Activated CD8-positive, alpha-beta memory T cell treated with anti-CD3 and anti-CD28 coated beads, Interleukin-2, amount 50 U/mL, for 4 hours (primary cell): ENCODE results near the gene MAP3K1.

ENCODE experiments used
- DNase-seq: peaks from one replicate; pipeline ENCODE4 v3.0.0-alpha.2; 2020

MAP3K1 gene

GRCh38 chr5:56850423-56850822, 35.1 kb downstream of the MAP3K1 start:
- DNase-seq: no peak

DNA sequence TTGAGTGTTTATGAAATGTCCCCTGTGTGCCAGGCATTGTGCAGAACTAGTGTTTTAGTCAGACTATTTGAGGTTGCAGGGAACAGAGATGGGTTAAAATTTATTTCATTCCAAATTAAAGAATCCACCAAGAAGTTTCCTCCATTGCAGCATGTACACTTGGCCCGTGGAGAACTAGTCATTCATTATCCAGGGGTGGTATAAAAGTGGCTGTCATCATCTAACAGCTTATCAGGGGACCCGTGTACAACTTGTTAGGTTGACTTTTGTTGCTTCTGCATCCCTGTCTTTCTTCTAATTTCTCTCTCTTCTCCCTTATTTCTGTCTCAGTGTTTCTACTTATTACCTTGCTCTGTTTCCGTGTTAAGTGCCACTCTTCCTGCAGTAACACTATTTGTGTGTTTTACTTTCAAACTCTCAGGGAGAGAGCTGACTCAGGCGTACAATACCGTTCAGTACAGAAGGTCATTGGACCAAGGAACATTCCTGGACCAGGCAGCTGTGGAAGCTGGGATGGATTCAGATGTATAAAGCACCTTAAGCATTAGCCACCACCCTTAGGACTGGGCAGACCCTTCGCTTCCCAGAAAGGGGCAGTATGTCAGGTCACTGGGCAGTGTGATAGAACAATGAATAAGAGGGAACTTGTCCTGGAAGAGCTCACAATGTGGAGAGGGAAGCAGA, 36.1 kb downstream of the MAP3K1 start:
- no peak for DNase-seq

DNA sequence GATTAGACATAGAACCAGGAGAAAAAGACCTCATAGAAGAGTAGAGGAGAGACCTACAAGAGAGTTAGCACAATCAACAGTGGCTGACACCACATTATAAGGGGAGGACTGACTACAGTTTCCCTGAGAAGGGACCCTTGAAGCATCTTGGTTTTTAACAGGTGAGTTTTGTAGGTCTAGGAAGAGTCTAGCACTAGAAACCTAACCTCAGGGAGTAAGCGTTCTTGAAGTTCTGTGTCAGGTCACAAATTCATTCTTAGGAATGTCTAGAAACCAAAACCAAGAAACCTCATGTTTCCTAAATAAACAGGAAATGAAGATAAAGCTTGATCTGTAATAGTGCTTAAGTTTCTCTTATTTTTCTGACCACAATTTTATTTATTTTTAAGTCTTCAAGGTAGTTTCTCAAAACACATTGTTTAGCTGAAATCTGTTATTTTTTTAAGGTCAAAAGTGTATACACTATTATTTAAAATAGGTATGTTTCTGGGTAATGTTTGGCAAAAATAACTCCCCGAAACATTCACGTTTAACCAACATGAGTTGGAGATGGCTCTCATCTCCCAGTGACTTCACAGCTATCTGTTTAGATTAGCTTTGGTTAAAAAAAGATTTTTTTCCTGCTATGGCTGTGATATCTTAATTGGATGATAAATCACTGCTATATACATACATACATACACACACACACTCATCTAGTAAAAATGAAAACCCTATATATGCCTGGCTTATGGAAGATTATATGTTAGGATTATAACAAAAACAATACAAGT, 37.1 kb downstream of the MAP3K1 start:
- DNase-seq: no peak

GRCh38 chr5:56853698-56854097, 38.3 kb downstream of the MAP3K1 start:
- DNase-seq: no peak

- no peak for DNase-seq
Measured at GRCh38 chr5:56854920-56855319, 39.6 kb downstream of the MAP3K1 start.

DNA sequence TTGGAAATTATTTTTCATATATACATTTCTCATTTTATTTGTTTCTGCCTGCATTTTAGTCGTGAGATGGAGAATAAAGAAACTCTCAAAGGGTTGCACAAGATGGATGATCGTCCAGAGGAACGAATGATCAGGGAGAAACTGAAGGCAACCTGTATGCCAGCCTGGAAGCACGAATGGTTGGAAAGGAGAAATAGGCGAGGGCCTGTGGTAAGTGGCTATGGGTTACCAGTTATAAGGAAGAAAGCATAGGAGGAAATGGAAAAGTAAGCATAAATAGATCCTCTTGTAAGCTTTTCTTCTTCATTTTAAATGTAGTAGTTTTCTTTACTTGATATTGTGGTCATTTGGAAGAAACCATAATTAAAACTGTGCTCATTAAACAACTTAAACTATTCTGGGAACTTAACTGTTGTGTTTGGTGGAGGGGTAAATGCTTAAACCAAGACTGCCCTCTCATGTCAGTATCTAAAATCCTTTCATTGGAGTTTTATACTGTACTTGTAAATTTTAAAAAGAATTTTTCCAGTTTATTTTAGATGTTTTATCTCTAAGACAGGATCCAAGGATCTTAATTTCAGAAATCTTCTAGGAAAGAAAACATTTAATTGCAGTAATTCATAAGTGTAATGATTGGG, 41.3 kb downstream of the MAP3K1 start:
- no peak for DNase-seq

- no peak for DNase-seq
Measured at GRCh38 chr5:56858777-56859442, 43.6 kb downstream of the MAP3K1 start.

DNA sequence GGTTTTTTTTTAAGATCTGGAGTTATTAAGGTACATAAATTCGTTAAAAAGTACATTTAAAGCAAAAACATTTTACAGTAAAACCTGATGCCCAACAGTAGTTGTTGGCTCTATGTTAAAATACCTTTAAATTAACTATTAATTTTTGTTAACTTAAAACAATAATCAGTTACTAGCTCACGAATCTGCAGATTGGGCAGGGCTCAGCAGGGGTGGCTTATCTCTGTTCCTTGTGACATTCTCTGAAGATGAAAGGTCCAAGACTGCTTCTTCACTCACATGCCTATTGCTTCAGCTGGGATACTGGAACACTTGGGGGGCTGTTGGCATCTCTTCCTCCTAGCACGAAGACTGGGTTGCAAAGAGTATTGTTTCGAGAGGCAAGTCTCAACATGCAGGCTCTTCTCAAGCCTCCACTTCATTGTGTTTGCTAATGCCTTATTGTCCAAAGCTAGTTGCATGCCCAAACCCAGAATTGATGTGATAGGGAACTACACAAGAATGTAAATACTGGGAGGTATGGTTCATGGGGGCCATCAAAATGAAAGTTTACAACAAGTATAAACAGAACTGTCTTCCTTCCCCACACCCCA, 46.6 kb downstream of the MAP3K1 start:
- DNase-seq: no peak

DNA sequence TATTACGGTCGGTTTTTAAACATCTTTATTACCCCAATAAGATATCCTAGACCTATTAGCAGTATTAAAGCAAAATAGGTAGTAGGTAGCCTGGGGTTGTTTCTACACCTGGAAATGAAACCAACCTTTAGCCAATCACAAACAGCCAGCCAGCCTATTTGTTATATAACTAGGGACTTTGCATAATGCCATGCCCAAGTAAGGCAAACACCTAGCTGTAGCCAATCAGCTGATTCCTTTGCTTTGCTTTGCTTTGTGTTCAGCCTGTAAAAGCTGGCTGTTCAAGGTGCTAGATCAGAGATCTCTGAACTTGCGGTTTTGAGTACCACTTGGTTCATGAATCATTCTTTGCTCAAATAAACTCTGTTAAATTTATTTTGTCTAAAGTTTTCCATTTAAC, 47.6 kb downstream of the MAP3K1 start:
- DNase-seq: no peak

GRCh38 chr5:56871777-56872176, 56.4 kb downstream of the MAP3K1 start:
- DNase-seq: no peak

GRCh38 chr5:56873056-56873455, 57.7 kb downstream of the MAP3K1 start:
- no peak for DNase-seq

DNA sequence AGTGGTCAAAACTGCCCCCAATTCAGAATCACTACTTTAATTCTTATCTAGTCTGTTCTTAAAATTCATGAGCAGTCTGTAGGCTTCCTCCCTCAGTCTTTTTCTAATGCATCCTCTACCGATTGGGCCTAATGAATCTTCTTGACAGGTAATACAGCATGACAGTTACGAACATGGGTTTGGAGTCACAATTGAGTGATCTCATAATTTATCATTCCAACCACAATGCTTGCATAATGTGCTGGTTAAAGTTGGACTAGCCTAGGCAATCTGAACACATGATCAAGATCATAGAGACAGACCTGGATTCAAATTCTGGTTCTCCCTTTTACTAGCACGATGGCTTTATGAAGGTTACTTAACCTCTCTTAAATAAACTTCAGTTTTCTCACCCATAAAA, 61.0 kb downstream of the MAP3K1 start:
- no peak for DNase-seq

- no peak for DNase-seq
Measured at GRCh38 chr5:56881571-56881970, 66.2 kb downstream of the MAP3K1 start.

DNA sequence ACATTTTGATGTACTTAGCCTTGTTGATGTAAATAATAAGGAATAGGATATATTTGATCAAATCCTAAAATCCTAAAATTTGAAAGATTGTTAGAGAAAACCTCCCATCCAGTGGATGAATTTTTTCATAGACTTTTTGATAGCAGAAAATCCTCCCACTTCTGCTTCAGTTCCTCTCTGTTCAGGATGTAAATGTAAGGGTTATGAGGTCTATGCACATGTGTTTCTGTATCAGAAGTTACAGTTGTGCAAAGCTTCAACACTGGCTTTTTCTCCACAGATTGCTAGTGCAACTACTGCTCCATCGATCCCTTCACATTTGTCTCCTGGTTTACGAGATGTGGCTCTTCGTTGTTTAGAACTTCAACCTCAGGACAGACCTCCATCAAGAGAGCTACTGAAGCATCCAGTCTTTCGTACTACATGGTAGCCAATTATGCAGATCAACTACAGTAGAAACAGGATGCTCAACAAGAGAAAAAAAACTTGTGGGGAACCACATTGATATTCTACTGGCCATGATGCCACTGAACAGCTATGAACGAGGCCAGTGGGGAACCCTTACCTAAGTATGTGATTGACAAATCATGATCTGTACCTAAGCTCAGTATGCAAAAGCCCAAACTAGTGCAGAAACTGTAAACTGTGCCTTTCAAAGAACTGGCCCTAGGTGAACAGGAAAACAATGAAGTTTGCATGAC, 78.1 kb downstream of the MAP3K1 start:
- no peak for DNase-seq

GRCh38 chr5:56896763-56897162, 81.4 kb downstream of the MAP3K1 start:
- DNase-seq: no peak

GRCh38 chr5:56898213-56898612, 82.9 kb downstream of the MAP3K1 start:
- DNase-seq: no peak

- no peak for DNase-seq
Measured at GRCh38 chr5:56900395-56900794, 85.0 kb downstream of the MAP3K1 start.

DNA sequence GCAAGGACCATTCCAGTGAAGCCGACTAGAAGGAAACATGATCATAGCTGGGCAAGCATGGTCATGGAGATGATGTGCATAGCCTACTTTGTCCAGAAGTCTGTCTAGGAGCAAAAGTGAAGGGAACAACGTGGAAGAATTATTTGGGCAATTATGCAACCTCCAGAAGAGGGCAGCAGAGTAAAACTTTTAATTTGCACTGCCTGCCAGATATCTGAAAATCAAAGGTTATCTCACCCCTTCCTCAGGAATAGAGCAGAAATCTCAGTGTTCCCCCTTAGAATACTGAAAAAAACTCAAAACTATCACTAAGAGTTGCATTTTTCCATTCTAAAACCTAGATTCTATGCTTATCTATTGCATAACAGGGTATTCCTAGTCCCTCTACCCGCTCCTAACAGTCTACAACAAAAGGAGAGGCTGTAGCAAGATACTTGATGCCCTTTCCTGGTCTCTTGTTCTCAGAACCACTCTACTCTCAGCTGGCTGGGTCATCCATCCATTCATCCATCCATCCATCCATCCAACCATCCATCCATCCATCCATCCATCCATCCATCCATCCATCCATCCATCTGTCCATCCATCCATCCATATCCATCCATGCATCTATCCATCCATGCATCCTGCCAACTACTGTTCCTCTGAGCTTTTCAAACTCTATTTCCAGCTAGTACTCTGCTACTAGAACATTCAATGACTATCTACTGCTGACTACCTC, 85.7 kb downstream of the MAP3K1 start:
- no peak for DNase-seq

- DNase-seq: peak; percentile 23
Measured at GRCh38 chr5:56908942-56909293, 93.6 kb downstream of the MAP3K1 start.

DNA sequence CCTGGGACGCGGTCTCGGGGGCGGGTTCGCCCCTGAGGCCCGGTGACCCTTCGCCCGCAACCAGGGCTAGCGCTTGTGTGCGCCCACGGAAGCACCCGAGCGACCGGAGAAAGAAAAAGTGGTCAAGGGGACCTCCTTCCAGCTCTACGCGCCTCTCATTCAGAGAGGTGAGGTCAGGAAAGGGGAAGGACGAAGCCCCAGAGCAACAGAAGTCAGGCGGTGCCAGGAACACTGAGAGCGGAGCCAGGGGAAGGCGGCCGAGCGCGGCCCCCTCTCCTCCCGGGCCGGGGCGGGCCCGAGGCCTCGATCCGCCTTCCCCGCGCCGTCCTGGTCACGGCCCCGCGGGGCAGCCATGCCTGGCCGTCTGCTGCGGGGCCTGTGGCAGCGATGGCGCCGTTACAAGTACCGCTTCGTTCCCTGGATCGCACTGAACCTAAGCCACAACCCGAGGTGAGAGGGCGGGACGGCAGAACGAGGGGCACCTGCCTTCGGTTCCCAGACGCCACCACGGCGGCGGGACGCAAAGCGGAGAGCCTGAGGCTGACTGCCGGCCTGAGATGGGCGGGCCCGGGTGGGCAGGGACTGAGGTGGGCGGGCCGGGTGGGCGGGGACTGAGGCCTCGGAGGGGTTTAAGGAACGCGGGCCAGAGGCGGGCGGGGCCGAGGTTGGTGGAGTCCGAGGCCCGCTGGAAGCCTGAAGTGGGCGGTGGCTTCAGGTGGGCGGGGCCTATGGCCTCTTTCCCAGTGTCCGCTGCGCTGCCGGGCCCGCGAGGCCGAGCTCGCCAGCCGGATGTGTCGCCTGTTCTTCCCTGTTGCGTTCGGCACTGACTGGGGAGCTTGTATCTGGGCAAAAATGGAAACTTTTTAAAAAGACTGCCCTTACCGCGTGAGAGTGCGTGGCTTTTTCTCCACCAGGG, 94.2 kb downstream of the MAP3K1 start, which contains the start of gene SETD9:
Gene SETD9, plus strand, starts transcription at position 303 of the 916 bp plus-strand sequence. Its CDS starts 50 bp downstream, at position 353.
- peak; percentile 88 for DNase-seq
